SK-N-SH (cell line): Measurements from ENCODE around the gene TTC21A. TPM values are rescaled to one million over a fixed set of nuclear protein-coding genes. Genes with fewer than 3 reads are reported as not detected.
"Not testable (repeated sequence)": the region's sequence is repeated elsewhere in the genome, so short reads cannot be mapped to it uniquely, and the experiment has no call there.

ENCODE experiments used
- CTCF ChIA-PET: fragments of 300-600, 350-600 bp; formaldehyde crosslinking; extraction: SDS; loops from one replicate; lab custom pipeline; 2021; lab: Yijun Ruan, JAX
- POLR2A ChIA-PET: fragments of 350-600 bp; sonication (Branson Sonifier 250); formaldehyde crosslinking; extraction: SDS; loops from one replicate; lab custom pipeline; 2020; ENCODE audit warnings: antibody characterized with exemption, inconsistent platforms; lab: Yijun Ruan, JAX
- DNase-seq: peaks from one replicate; pipeline ENCODE4 v3.0.0; 2012
- H2AFZ ChIP-seq: fragments of 200-600 bp; sonication (generic); 2 replicates; pipeline ENCODE4 v1.8.1; 2016; ENCODE audit warnings: antibody characterized with exemption, mild to moderate bottlenecking, low read depth
- H3F3A ChIP-seq: fragments of 200-600 bp; sonication (generic); replicated peaks from 2 replicates; pipeline ENCODE3; 2016; ENCODE audit warnings: antibody characterized with exemption, mild to moderate bottlenecking; ENCODE audit not compliant: insufficient read depth
- H3K27ac ChIP-seq, 2 experiments: fragments of 200-500 bp in 1 of 2; fragments of 200-600 bp in 1 of 2; sonication (Bioruptor generic) in 1 of 2; sonication (generic), shearing (Covaris generic) in 1 of 2; 2 replicates each; pipeline versions ENCODE4 v1.5.1 to v1.6.1; 2014 to 2016; ENCODE audit warnings: low read depth in 2 of 2, inconsistent platforms in 1 of 2, low read length in 1 of 2, mild to moderate bottlenecking in 1 of 2, mixed read lengths in 1 of 2
- H3K27me3 ChIP-seq: fragments of 200-600 bp; sonication (generic), shearing (Covaris generic); 2 replicates; pipeline ENCODE4 v1.6.1; 2016; ENCODE audit warnings: mixed run types; ENCODE audit not compliant: insufficient read depth
- H3K36me3 ChIP-seq, 2 experiments: fragments of 200-500 bp in 1 of 2; fragments of 200-600 bp in 1 of 2; sonication (Bioruptor generic) in 1 of 2; sonication (generic) in 1 of 2; replicated peaks in 1 of 2; 2 replicates each; pipeline versions ENCODE3 to v1.5.1; 2014 to 2016; ENCODE audit warnings: low read length in 1 of 2, mild to moderate bottlenecking in 1 of 2; ENCODE audit not compliant: insufficient read depth in 2 of 2, control insufficient read depth in 1 of 2
- H3K4me1 ChIP-seq, 2 experiments: fragments of 200-500 bp in 1 of 2; fragments of 200-600 bp in 1 of 2; sonication (Bioruptor generic) in 1 of 2; sonication (generic), shearing (Covaris generic) in 1 of 2; 2 replicates each; pipeline versions ENCODE4 v1.5.1 to v1.6.1; 2014 to 2016; ENCODE audit warnings: low read depth in 1 of 2, low read length in 1 of 2, mixed run types in 1 of 2; ENCODE audit not compliant: insufficient read depth in 2 of 2, control insufficient read depth in 1 of 2
- H3K4me2 ChIP-seq: fragments of 200-600 bp; sonication (generic), shearing (Covaris generic); 2 replicates; pipeline ENCODE4 v1.6.1; 2017; ENCODE audit warnings: mixed run types
- H3K4me3 ChIP-seq, 2 experiments: fragments of 200-500 bp in 1 of 2; fragments of 200-600 bp in 1 of 2; sonication (Bioruptor generic) in 1 of 2; sonication (generic), shearing (Covaris generic) in 1 of 2; 2 replicates each; pipeline versions ENCODE4 v1.5.1 to v1.8.1; 2014 to 2016; ENCODE audit warnings: low read depth in 2 of 2, inconsistent platforms in 1 of 2, low read length in 1 of 2, mild to moderate bottlenecking in 1 of 2, mixed read lengths in 1 of 2, moderate library complexity in 1 of 2
- H3K79me2 ChIP-seq: fragments of 200-600 bp; sonication (generic); 2 replicates; pipeline ENCODE4 v1.8.1; 2017; ENCODE audit warnings: mild to moderate bottlenecking; ENCODE audit not compliant: insufficient read depth
- H3K9ac ChIP-seq: fragments of 200-600 bp; sonication (generic); 2 replicates; pipeline ENCODE4 v1.6.1; 2017; ENCODE audit warnings: mixed run types
- H3K9me2 ChIP-seq: fragments of 200-600 bp; sonication (generic); 2 replicates; pipeline ENCODE4 v1.6.1; 2017; ENCODE audit warnings: mixed run types
- H3K9me3 ChIP-seq: fragments of 200-600 bp; sonication (generic); 2 replicates; pipeline ENCODE4 v1.6.1; 2017; ENCODE audit warnings: mixed run types, mild to moderate bottlenecking, moderate library complexity
- H4K20me1 ChIP-seq: fragments of 200-600 bp; sonication (generic); 2 replicates; pipeline ENCODE4 v1.6.1; 2017; ENCODE audit warnings: mild to moderate bottlenecking, mixed run types; ENCODE audit not compliant: insufficient read depth
- ELF1 ChIP-seq: IDR thresholded peaks from 2 replicates; pipeline ENCODE4 v1.4.0; 2012
- EP300 ChIP-seq, 2 experiments: IDR thresholded peaks; 2 replicates each; pipeline versions ENCODE4 v1.4.0 to v1.6.1; 2012; ENCODE audit warnings: borderline replicate concordance in 1 of 2, low read depth in 1 of 2, low read length in 1 of 2
- FOSL2 ChIP-seq: IDR thresholded peaks from 2 replicates; pipeline ENCODE4 v1.4.0; 2012; ENCODE audit warnings: low read depth, mild to moderate bottlenecking, moderate library complexity, borderline replicate concordance
- FOXM1 ChIP-seq: IDR thresholded peaks from 2 replicates; pipeline ENCODE4 v1.4.0; 2012; ENCODE audit warnings: low read depth, mild to moderate bottlenecking
- GABPA ChIP-seq: IDR thresholded peaks from 2 replicates; pipeline ENCODE4 v1.4.0; 2012; ENCODE audit warnings: low read depth, mild to moderate bottlenecking
- MEF2A ChIP-seq: IDR thresholded peaks from 2 replicates; pipeline ENCODE4 v1.4.0; 2012; ENCODE audit warnings: low read depth, borderline replicate concordance
- MXI1 ChIP-seq: IDR thresholded peaks from 2 replicates; pipeline ENCODE4 v1.6.1; 2012; ENCODE audit warnings: mild to moderate bottlenecking, low read depth, low read length, improper control_type of control experiment
- NFIC ChIP-seq: IDR thresholded peaks from 2 replicates; pipeline ENCODE4 v1.4.0; 2012; ENCODE audit warnings: borderline replicate concordance
- NRF1 ChIP-seq: IDR thresholded peaks from 2 replicates; pipeline ENCODE4 v1.6.1; 2012; ENCODE audit warnings: low read depth, mild to moderate bottlenecking, low read length
- RCOR1 ChIP-seq: fragments of 150-350 bp; IDR thresholded peaks from 2 replicates; pipeline ENCODE4 v1.6.1; 2017; ENCODE audit warnings: antibody characterized with exemption, low read length
- SIN3A ChIP-seq: IDR thresholded peaks from 2 replicates; pipeline ENCODE4 v1.6.1; 2012; ENCODE audit warnings: low read depth, mild to moderate bottlenecking, low read length, moderate library complexity, borderline replicate concordance
- SMC3 ChIP-seq: IDR thresholded peaks from 2 replicates; pipeline ENCODE4 v1.6.1; 2012; ENCODE audit warnings: low read depth, low read length, improper control_type of control experiment
- TCF12 ChIP-seq: IDR thresholded peaks from 2 replicates; pipeline ENCODE4 v1.4.0; 2012
- TEAD4 ChIP-seq: IDR thresholded peaks from 2 replicates; pipeline ENCODE4 v1.4.0; 2012; ENCODE audit warnings: mild to moderate bottlenecking, borderline replicate concordance; ENCODE audit not compliant: insufficient read depth
- YY1 ChIP-seq: IDR thresholded peaks from 2 replicates; pipeline ENCODE4 v1.4.0; 2012; ENCODE audit warnings: low read depth, mild to moderate bottlenecking
- WGBS: methylation state at CpG from one replicate; pipeline ENCODE4 v1.1.6; 2017; ENCODE audit warnings: low lambda C conversion rate; 5-methylcytosine and 5-hydroxymethylcytosine counted together
- polyA plus RNA-seq, 3 experiments: library from polyadenylated mRNA; depleted of rRNA; stranded (reverse); fragments of >200 nt; gene quantifications; 2 replicates each; pipeline ENCODE4 v1.2.3, GENCODE V29; 2012
- TF ChIP-seq, protein P1 (sequence below): IDR thresholded peaks from 2 replicates; pipeline ENCODE4; 2012
- TF ChIP-seq, protein P2 (sequence below): fragments of 200-600 bp; sonication (generic); IDR thresholded peaks from 2 replicates; pipeline ENCODE4 v1.6.1; 2017; ENCODE audit warnings: antibody characterized with exemption, mild to moderate bottlenecking, moderate library complexity
- TF ChIP-seq, protein P3 (sequence below): fragments of 150-350 bp; IDR thresholded peaks from 2 replicates; pipeline ENCODE4 v1.6.1; 2017; ENCODE audit warnings: antibody characterized with exemption, low read length, low read depth, borderline replicate concordance

Gene TTC21A
- polyA plus RNA-seq, 1 of the 3 experiments (the other 2 are of a cell fraction) = 3.9 TPM

DNA sequence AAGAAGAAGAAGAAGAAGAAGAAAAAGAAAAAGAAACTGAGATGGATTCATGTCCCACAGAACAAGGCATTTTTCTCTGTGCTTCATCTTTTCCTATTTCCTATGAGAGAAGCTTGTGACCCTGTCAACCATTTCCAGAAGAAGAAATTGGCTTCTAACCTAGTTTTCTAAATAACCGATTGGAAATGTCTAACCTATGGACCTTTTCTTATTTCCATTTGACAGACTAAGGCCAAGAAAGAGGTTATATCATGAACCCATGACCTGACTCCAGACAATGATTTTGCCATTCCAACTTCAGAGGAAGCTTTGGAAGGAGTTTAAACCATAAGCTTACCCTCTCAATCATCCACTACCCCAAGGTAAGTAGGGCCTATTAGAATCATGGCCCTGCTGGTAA is 62.2 kb downstream of the TTC21A start:
- 73% methylated on average over 1 of the region's 1 CpG for WGBS
- no peak overlapping the region for H3K9ac ChIP-seq
- H3K4me2 ChIP-seq = no peak overlapping the region
- no peak overlapping the region for H3K27ac ChIP-seq
- H3K36me3 ChIP-seq = no peaks in the 10 kb centered on the region
- H4K20me1 ChIP-seq = no peaks in the 10 kb centered on the region
- no peak for DNase-seq
- no peaks in the 10 kb centered on the region for H3K79me2 ChIP-seq
- peaks cover 17% of the 10 kb centered on the region for H3F3A ChIP-seq
- no peak overlapping the region for H3K4me3 ChIP-seq
- H3K27me3 ChIP-seq = no peaks in the 10 kb centered on the region
- ChIA-PET CTCF (interaction anchor here (1.3 to 2.3 kb wide), 2 partner anchors 10 to 119 kb away, joined by 6 to 8 read pairs; no protein-coding TSS in a partner anchor), POLR2A (no interaction called here)
- H3K4me1 ChIP-seq = peaks cover 0 to 22% of the 10 kb centered on the region in 2 experiments; a peak in 2 of 4 replicates
- no peak overlapping the region for H2AFZ ChIP-seq
- no peak for TF ChIP-seq GABPA
- no peak for TF ChIP-seq ELF1
- TF ChIP-seq MXI1 = no peak
- no peak for TF ChIP-seq FOSL2
- TF ChIP-seq MEF2A = no peak
- no peak for TF ChIP-seq SIN3A
- TF ChIP-seq, protein P1, sequence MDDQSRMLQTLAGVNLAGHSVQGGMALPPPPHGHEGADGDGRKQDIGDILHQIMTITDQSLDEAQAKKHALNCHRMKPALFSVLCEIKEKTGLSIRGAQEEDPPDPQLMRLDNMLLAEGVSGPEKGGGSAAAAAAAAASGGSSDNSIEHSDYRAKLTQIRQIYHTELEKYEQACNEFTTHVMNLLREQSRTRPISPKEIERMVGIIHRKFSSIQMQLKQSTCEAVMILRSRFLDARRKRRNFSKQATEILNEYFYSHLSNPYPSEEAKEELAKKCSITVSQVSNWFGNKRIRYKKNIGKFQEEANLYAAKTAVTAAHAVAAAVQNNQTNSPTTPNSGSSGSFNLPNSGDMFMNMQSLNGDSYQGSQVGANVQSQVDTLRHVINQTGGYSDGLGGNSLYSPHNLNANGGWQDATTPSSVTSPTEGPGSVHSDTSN = no peak
- no peak for TF ChIP-seq NRF1
- no peak for TF ChIP-seq NFIC
- no peak for TF ChIP-seq YY1
- TF ChIP-seq, protein P2, sequence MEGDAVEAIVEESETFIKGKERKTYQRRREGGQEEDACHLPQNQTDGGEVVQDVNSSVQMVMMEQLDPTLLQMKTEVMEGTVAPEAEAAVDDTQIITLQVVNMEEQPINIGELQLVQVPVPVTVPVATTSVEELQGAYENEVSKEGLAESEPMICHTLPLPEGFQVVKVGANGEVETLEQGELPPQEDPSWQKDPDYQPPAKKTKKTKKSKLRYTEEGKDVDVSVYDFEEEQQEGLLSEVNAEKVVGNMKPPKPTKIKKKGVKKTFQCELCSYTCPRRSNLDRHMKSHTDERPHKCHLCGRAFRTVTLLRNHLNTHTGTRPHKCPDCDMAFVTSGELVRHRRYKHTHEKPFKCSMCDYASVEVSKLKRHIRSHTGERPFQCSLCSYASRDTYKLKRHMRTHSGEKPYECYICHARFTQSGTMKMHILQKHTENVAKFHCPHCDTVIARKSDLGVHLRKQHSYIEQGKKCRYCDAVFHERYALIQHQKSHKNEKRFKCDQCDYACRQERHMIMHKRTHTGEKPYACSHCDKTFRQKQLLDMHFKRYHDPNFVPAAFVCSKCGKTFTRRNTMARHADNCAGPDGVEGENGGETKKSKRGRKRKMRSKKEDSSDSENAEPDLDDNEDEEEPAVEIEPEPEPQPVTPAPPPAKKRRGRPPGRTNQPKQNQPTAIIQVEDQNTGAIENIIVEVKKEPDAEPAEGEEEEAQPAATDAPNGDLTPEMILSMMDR = no peak
- TF ChIP-seq, all 33 proteins: peak for 0
- no peaks in the 10 kb centered on the region for H3K9me3 ChIP-seq
- H3K9me2 ChIP-seq = no peaks in the 10 kb centered on the region

DNA sequence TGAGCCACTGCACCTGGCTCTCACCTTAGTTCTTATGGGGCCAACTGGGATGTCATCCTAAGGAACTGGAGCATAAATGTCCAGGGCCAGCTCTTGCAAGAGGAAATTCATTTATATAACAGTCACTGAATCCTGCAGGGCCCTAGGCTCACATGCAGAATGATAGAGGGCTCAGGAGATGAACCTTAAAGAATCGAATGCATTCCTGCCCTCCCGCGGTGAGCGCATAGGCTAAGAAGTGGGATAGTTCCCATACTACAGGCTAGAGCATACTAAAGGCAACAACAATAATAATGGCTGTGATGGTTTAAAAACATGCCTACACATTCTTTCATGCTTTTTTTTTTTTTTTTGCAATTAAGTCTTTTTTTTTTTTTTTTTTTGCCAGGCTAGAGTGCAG is 63.0 kb downstream of the TTC21A start:
- Histone ChIP-seq H3K27ac (no peak overlapping the region), H3K36me3 (no peaks in the 10 kb centered on the region), H2AFZ (no peak overlapping the region), H3K4me1 (peaks cover 0 to 21% of the 10 kb centered on the region in 2 experiments; a peak in 2 of 4 replicates), H3K79me2 (no peaks in the 10 kb centered on the region), H3K9me2 (no peaks in the 10 kb centered on the region), H3K9ac (no peak overlapping the region)
- no peak for DNase-seq
- POLR2A ChIA-PET = no interaction called here
- TF ChIP-seq FOXM1 (no peak), EP300 (IDR thresholded peaks at IDR 0.05; ENCODE audit: borderline replicate concordance in 1 of 2, low read depth in 1 of 2, low read length in 1 of 2) (no peak), TEAD4 (no peak), NFIC (no peak), RCOR1 (no peak), SMC3 (no peak), MEF2A (no peak), SIN3A (no peak), ELF1 (no peak), MXI1 (no peak), TCF12 (no peak)
- TF ChIP-seq, protein P3, sequence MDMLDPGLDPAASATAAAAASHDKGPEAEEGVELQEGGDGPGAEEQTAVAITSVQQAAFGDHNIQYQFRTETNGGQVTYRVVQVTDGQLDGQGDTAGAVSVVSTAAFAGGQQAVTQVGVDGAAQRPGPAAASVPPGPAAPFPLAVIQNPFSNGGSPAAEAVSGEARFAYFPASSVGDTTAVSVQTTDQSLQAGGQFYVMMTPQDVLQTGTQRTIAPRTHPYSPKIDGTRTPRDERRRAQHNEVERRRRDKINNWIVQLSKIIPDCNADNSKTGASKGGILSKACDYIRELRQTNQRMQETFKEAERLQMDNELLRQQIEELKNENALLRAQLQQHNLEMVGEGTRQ = no peak
- TF ChIP-seq, all 33 proteins: peak for 0
- Histone ChIP-seq H3K9me3 (no peaks in the 10 kb centered on the region), H4K20me1 (no peaks in the 10 kb centered on the region), H3F3A (peaks cover 17% of the 10 kb centered on the region), H3K4me2 (no peak overlapping the region), H3K4me3 (no peak overlapping the region), H3K27me3 (no peaks in the 10 kb centered on the region)
- WGBS = 93% methylated on average over 4 of the region's 4 CpGs
- CTCF ChIA-PET = interaction anchor here (1.3 to 2.3 kb wide), 2 partner anchors 11 to 118 kb away, joined by 6 to 8 read pairs; no protein-coding TSS in a partner anchor

GRCh38 chr3:39170877-39171276 is 63.4 kb downstream of the TTC21A start:
- peaks cover 16% of the 10 kb centered on the region for H3F3A ChIP-seq
- H3K27ac ChIP-seq, H2AFZ ChIP-seq, H3K9me3 ChIP-seq, H4K20me1 ChIP-seq, H3K36me3 ChIP-seq, POLR2A ChIA-PET, DNase-seq, H3K27me3 ChIP-seq, H3K4me2 ChIP-seq, H3K4me3 ChIP-seq, H3K9ac ChIP-seq, H3K79me2 ChIP-seq, H3K9me2 ChIP-seq: not testable (repeated sequence)
- CTCF ChIA-PET = interaction anchor here (2.8 kb wide), 1 partner anchor 117 kb away, joined by 14 read pairs; no protein-coding TSS in a partner anchor
- WGBS = 88% methylated on average over 6 of the region's 6 CpGs
- H3K4me1 ChIP-seq = peaks cover 0 to 17% of the 10 kb centered on the region in 2 experiments; a peak in 2 of 4 replicates
